Renal pelvis (tissue), 4 donors: ENCODE results near the gene FGF14. TPM values are rescaled to one million over a fixed set of nuclear protein-coding genes. Genes with fewer than 3 reads are reported as not detected.

Experiments
- DNase-seq: peaks from one replicate; pipeline ENCODE4 v3.0.0-alpha.2; 2013
- polyA plus RNA-seq, 3 donors: library from polyadenylated mRNA; unstranded; fragments of 120-200 nt; gene quantifications; one replicate each; pipeline ENCODE4 v1.2.1, GENCODE V29; 2013; ENCODE audit not compliant: insufficient read length in 3 of 3

The FGF14 gene
- polyA plus RNA-seq, 3 donors, result 0.55 to 0.94 (median 0.76) TPM

DNA sequence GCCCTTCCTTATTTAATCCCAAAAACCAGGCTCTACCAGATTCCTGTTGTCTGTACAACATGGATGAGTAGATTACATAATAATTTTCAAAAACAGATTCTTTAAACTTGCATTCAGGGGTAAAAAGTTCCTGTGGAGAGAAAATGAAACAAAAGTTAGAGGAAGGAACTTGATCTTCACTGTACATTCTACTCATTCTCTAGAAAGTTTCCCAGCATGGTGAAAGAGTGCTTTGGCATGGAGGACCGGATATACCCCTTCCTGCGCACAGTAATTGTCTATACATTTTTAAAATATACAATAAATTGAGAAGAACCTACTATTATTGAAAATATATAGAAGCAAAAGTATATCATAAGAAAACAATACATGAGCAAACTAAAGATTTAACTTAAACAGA, 675.2 kb downstream of the FGF14 start:
- no peak for DNase-seq

DNA sequence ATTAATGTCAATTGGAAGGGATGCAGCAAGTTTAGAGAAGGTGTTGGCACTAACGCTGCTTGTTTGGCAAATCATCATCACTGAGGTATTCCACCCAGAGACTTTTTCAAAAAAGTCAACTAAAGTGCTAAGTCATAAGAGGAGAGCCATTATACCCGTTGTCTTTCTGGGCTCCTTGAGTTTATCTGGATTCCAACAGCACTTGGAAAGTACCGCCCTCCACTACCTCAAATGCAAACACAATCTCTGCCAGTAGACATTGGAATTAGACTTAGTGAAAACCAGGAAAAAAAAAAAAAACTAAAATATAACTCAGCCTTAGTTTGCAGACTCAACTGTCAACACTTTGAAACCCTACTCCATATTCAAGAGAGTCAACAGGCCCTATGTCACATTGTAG, 683.4 kb downstream of the FGF14 start:
- no peak for DNase-seq

DNA sequence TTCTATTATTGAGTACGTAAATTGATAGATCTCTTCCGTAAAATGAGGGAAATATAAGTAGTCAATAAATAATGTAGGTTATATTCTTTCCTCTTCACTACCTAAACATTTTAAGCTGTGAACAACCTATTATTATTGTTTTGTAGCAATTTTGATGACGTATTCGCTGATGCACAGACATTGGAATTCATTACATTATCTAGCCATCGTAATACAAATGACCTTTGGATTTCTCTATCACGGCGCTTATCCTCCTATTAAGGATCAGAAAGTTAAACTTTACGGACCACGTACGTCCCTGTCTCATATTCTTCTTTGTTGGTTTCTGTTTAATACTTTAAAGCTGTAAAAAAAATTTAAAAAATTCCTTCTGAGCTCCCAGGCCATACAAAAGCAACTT, 684.5 kb downstream of the FGF14 start:
- DNase-seq, result no peak

DNA sequence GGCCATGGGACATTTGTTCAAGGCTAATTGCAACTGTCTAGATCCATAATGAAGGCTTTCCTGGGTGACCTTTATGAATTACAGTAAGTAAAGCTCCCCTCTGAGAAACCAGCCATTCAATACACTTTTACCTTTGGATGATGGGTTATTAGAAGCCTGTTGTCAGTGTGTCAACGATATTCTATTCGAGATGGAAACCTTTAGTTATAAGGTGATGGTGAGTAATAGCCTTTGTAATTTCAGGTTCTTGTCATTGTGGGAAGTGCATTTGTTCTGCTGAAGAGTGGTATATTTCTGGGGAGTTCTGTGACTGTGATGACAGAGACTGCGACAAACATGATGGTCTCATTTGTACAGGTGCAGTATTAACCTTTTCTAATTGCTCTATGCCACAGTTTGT, 687.7 kb downstream of the FGF14 start:
- DNase-seq, result no peak

DNA sequence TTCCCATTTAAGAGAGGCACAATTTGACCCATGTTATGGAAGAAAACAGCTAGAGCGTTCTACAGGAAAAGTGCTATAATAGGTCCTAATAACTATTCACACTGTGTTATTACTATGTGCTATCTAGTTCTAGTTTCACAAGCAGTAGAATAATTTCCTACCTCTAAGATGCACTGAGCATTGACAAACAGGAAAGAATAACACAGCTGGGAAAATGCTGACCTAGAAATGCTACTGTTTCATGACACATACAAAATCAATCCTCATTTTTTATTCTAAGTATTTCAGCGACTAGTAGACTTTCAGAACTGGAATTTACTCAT, 689.9 kb downstream of the FGF14 start:
- DNase-seq, result no peak

DNA sequence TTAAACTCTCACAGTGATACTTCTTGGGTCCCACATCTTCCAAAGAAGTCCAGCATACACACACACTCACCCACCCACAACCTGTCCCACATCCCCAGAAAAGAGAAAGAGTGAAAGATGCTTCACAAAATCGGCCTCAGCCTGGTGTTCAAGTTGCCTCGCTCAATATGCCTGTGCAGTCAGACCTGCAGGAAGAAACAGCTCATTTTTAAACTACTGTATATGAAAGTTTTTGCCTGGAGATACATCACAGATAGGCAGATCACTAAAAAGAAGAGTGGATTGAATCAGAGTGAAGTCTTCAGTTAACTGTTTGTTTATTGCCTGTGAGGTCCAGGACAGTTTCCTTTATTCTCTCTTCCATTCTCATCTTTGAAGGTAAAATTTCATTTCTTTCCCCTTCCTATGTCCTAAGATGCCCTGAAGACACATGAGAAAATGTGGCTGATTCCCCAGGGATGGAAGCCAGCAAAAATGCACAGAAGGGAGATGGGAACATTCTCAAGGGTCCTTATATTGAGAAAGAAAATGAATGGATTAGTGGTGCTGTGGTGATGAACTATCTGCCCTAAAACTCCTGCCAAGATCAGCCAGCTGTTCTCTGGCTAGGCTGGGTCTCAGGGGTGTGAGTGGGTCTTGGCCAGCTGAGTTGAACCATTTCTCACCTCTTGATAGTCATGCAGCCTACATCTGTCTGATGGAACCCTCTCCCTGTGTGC, 690.4 kb downstream of the FGF14 start:
- no peak for DNase-seq

DNA sequence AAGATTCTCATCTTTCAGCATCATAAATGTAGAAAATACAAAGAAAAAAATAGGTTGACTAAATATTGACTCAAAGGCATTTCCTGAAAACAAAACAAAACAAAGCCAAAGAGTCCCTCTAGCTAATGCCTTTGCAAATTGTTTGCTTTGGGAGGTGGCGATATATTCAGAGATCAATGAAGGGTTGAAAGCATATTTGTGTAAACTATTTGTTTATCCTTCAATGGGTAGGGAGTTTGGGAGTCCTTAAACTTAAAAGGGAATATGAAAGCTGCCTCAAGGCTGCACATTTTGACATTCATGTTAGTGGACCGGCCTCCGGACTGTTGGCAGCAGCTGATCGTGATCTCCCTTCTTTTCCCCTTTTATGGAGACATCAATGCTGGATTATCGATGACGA, 691.9 kb downstream of the FGF14 start:
- no peak for DNase-seq

DNA sequence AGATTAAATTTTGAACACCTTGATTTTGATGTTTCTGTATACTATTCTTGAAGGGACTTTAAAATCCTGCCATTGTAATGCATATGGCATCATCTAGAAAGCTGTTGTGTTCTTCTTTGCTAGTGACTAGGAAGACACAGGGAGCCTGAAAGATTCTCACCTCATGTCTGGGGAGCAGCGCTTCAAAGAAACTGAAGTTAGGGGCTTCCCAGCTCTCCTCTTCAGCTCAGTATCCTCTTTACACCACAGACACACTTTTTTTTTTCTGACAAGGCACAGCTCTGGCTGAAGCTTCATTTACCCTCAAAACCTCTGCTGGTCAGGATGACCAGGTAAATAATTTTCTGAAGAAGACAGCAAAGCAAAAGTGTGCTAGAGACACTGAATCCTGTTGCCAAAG, 693.7 kb downstream of the FGF14 start:
- no peak for DNase-seq

DNA sequence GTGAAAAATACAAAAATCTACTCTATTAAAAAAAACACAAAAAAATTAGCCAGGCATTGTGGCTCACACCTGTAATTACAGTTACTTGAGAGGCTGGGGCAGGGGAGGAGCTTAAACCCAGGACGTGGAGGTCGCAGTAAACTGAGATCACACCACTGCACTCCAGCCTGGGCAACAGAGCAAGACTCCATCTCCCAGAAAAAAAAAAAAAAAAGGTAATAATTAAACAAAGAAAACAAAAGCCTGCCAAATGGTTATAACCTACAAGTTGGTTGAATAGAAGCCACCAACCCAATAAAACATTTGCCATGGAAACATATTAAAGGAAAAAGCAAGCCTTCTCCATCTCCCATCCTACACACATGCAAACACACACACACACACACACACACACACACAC, 694.2 kb downstream of the FGF14 start:
- no peak for DNase-seq

DNA sequence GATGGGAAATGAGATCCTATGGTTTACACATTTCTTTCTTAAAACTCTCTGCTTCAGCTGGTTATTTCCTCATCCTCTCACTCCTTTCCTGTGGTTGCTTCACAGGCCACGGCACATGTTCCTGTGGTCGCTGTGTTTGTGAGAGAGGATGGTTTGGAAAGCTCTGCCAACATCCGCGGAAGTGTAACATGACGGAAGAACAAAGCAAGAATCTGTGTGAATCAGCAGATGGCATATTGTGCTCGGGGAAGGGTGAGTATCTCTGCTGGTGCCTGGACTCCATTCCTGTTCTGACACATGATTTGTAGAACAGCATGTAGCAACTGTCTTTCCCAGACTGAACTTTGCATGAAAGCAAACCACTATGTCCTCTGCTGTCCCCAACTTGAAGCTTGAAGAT, 695.2 kb downstream of the FGF14 start:
- DNase-seq, result no peak

DNA sequence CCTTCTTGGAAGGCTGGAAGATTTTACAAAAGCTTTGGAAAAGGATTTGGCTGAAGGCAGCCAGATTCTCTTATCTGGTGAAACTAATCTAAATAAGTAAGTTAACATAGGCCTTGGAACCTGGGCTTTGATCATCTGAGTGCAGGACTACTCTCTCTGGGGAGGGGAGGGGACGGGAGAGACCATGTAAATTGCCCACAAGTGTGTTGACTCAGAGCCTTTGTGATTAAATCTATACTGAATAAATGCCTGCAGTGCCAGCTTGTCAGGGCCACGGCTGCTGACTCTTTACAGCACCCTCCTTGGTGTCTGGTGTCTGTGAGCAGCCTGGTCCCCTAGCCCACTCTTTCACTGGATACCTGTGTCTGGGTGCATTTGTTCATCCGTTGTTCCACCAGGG, 698.0 kb downstream of the FGF14 start:
- DNase-seq, result no peak

DNA sequence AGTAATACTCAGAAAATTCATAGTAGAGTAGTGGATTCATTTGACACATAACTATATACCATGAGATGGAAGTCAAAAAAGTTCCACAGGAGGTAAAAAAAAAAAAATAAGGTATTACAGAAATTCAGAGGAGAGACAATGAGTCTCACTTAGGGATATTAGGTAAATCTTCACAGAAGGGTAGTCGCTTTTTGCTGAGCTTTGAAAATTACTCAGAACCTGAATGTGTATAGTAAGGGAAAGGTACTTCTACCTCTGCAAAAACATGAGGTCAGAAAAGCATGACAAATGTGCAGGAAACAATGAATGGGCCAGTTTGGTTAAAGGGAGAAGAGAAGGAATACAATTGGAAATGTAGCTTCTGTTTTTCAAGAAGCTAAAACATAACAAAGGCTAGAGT, 698.8 kb downstream of the FGF14 start:
- no peak for DNase-seq

DNA sequence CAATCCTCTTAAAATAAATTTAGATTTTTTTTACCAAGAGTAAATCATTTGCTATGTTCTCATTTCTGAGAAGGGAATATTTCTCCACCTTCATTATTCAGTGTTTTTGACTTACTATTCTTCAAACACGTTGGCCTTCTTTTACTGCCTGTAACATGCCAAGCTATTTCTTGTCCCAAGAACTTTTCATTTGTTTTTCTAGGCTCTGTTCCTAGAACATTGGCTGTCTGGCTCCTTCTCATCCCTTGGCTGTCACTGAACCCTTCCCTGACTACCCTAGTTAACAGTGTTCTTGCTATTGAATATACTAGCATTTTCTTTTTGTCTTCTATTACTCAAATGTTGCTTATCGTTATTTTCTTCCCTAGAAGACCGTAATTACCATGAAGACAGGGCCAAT, 701.2 kb downstream of the FGF14 start:
- DNase-seq, result no peak

DNA sequence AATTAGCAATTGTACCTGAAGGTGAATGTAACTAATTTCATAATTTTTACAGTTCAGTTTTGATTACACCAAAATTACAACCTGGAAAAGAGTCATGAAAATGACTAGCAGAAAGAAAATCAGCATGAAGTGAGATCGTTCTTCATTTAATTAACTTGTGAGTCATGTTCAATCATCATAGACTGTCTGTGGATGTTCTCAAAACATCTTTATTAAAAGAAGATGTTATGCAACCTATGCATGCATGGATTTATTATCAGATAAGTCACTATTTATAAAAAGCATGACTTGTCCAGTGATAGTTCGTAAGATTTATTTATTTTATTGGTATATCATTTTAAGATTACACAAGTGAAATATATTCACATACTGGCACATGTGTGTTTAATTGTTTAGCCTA, 703.4 kb downstream of the FGF14 start:
- no peak for DNase-seq

DNA sequence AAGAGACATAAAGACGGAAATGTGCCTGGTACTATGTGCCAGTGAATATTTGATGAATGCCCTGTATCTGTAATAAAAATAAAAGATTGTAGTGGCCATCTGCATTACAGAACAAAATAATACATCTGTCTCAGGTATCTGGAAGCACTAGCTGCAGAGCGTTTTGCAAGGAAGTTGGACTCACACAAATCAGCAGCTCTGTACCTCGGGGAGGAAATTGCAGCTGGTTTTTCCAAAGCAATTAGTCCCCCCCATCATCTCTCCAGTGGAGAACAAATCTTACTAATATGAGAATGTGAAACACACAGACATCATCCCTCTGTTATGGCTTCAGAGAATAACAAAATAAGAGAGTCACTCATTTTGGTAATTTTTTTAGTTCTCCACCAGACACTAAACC, 704.1 kb downstream of the FGF14 start:
- no peak for DNase-seq

DNA sequence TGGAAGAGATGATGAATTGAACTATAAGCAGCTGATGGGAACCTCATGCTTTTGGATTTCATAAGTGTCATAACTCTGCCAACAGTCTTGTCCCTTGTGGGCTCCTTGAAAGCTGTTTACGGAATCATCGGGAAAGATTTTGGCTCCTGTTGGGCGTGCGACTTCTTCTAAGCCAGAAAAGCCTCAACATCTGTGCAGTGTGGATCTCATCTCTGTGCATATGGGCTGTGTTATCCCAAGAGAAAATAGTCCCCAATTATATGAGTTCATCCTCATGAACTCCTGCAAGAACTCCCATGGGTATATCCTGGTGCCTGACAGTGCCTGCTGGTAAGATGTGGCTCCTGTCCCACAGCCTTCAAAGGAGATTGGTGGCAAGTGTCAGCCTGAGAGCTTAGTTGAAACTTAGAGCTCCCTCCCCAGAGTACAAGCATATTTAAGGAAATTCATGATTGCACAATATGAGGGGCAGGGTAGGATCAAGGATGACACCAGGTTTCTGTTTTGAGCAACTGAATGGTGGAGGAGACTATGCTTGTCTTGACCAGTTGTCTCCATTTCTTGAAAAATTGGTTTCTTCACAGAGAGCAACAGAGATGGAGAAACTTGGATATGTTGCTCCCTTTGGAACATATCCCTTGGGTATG, 705.9 kb downstream of the FGF14 start:
- DNase-seq, result no peak

DNA sequence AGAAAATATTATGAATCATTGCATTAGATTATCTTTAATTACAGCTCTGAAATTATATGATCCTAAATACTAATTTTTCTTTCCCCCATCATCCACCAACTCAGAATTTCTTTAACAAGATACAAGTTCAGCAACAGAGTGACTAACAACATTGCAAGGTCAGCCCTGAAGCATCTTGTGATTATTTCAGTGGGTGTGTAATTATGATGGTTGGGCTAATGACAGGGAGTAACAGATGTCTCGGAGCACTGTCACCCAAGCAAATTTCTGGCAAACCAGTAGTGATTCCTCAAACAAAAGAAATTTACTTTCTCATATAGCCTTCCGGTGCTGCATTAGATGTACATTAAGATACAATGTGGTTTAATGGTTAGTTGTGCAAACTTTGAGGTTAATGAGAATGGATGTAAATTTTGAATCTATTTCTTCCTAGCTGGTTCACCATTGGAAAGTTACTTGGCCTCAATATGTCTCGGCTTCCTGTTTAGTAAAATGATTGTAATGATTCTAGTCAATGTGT, 710.4 kb downstream of the FGF14 start:
- no peak for DNase-seq

DNA sequence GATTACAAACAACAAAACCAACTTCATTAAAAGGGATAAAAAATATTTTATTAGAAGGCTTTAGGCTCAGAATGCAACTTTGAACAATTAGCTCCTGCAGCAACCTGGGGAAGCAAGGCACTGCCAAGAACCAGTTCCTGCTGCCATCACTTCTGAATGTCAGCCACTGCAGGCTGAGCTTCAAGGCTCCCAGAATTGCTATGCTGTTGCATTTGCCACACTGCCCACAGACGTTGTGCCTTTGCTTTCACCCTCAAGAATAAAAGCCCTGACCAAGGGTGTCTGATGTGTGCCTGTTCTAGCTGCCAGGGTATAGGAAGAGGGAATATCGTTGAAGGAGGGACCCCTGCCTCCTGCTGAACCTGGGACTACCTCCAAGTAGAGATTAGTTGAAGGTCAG, 711.0 kb downstream of the FGF14 start:
- no peak for DNase-seq

DNA sequence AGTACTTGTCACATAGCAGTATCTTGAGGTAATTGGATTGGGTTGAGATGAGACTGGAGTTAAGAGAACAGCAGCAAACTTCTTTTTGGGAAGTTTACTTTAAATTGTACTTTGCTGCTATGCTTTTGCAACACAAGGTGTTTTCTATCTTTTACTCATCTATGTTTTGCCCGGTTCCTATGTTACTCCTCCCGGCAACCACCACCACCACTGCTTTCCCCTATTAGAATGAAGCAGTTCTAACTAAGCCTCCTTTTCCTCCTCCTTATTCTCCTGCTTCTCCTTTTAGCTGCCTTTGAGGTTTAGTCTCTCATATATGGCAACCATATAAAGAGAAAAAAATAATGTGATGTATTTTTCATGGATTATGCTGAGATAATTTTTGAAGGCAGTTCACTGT, 715.8 kb downstream of the FGF14 start:
- no peak for DNase-seq

DNA sequence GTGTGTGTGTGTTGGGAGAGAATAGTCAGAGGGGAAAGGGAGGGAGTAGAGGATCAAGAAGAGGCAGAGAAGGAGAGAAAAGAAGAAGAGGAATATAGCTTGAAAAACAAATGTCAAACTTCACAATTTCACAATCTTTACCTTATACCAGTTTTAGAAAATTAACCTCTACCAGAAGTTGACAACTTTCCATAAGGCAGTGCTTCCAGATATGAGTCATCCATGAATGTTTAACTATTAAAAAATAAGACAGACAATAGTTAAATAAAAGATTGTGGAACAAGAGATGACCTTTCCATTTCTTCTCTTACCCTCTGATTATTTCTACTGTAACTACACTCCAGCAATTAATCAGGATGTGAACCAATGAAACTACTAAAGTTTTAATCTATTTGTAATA, 720.0 kb downstream of the FGF14 start:
- no peak for DNase-seq

DNA sequence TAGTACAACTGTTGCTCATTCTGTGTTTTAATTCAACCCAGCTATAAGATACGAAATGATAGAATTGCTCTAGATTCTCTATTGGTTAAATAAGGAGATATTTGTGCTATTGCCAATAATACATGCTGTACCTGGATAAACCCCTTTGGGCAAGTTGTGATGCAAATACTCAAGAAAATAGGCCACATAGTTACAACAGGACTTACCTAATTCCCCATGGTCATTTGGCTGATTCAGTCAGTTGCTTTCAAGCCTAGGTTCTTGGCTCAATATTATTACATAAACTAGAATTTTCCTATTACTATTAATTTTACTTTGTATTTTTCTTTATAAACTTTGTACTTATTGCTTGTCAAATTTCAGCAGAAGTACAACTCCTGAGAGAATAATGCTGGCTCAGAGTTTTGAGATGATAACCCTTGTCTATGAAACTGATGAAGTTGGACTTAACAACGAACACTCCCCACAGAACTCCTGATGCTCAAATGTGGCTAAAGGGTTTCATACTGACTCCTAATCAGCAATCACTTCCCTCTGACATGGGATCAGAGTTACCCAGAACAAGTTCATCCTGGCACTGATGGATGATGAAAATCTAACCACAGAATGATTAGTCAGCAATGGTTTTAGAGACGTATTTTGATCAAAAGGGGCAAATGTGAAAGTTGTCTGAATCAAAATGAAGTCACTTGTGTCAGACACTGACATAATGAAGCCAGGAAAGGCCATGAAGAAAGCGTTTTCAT, 728.3 kb downstream of the FGF14 start:
- DNase-seq, result no peak

DNA sequence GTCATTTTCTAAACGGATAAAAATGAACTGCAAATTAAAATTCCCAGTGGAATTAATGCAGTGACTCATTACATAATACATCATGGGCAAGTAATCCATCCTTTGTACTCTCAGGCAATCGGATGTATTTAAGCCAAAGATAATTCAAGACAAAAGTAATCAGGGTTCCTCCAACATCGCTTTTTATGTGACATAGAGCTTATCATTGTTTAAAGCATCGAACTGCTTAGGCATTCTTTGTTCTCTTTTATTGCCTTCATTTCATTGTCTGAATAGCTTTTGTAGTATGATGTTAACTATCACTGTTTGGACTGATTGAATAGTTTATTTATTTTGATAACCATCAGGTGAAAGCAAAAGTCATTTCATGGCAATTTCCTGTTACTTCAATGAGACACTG, 740.0 kb downstream of the FGF14 start:
- DNase-seq, result no peak
